Skeletal muscle cell (primary cell): ENCODE data around the gene IDUA.
A peak's percentile ranks its signal among the peaks of the same experiment; 100 is the strongest.
"Not testable (repeated sequence)": the region's sequence is repeated elsewhere in the genome, so short reads cannot be mapped to it uniquely, and the experiment has no call there.

Experiments used
- DNase-seq: peaks from one replicate; pipeline ENCODE4 v3.0.0-alpha.2; 2010; ENCODE audit warnings: low read depth
- H3K4me3 ChIP-seq: 2 replicates; pipeline ENCODE4 v1.5.1; 2011; ENCODE audit warnings: low read depth, mild to moderate bottlenecking, control low read depth, low read length, moderate library complexity

IDUA gene

GRCh38 chr4:1050486-1051213, 63.8 kb downstream of the IDUA start:
- no peak overlapping the region for H3K4me3 ChIP-seq
- DNase-seq, result no peak

- no peak overlapping the region for H3K4me3 ChIP-seq
- no peak for DNase-seq
Measured at GRCh38 chr4:1051472-1051871, 64.6 kb downstream of the IDUA start.

GRCh38 chr4:1052231-1052671, 65.4 kb downstream of the IDUA start:
- DNase-seq, result no peak
- no peak overlapping the region for H3K4me3 ChIP-seq

DNA sequence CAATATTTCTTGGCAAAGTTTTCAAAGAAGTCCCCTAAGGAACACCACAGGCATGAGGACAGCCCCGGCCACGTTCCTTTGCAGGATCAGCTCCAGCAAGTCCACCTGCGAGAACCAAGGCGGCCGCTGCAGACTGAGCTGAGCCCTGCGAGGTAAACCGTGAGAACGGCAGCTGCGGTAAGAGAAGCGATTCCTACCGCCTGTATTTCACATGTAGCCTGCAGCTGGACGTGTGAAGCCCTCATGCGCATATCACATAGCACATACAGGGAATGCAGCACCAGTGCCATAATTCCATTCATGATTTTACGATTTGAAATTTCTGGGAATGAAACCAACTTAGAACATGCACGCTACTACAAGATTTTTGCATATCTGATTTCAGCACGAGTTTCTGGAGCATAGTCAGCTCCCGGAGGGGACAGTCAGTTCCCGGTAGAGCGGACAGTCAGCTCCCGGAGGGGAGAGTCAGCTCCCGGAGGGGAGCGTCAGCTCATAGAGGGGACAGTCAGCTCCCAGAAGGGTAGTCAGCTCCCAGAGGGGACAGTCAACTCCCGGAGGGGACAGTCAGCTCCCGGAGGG, 66.3 kb downstream of the IDUA start:
- peak; percentile 63 for DNase-seq
- peak overlapping the region; percentile 17 for H3K4me3 ChIP-seq

GRCh38 chr4:1053891-1054290, 67.0 kb downstream of the IDUA start:
- DNase-seq, H3K4me3 ChIP-seq: not testable (repeated sequence)
